COLO668 (cell line): ENCODE measurements around the gene TRAPPC3.

Source experiments
- DNase-seq: peaks from one replicate; lab custom pipeline; 2025; ENCODE audit not compliant: unreplicated experiment; lab: John Stamatoyannopoulos, UW

The TRAPPC3 gene

GRCh38 chr1:36100376-36100775 lies 48.9 kb downstream of the TRAPPC3 start:
- no peak for DNase-seq

- peak; percentile 88 for DNase-seq
These were observed 49.5 kb downstream of the TRAPPC3 start for GRCh38 chr1:36099681-36100341.

- no peak for DNase-seq
These were observed 50.5 kb downstream of the TRAPPC3 start for GRCh38 chr1:36098650-36099365.

- DNase-seq, result peak; percentile 28
These were observed 51.3 kb downstream of the TRAPPC3 start for GRCh38 chr1:36097693-36098585.

- peak; percentile 27 for DNase-seq
These were observed 52.5 kb downstream of the TRAPPC3 start for GRCh38 chr1:36096500-36097432.

GRCh38 chr1:36095760-36096405 lies 53.4 kb downstream of the TRAPPC3 start:
- DNase-seq, result no peak

- DNase-seq, result no peak
These were observed 54.6 kb downstream of the TRAPPC3 start for GRCh38 chr1:36094621-36095061.

- DNase-seq, result no peak
These were observed 55.4 kb downstream of the TRAPPC3 start for GRCh38 chr1:36093929-36094328.

- DNase-seq, result no peak
These were observed 56.1 kb downstream of the TRAPPC3 start for GRCh38 chr1:36093226-36093625.

- DNase-seq, result no peak
These were observed 56.5 kb downstream of the TRAPPC3 start for GRCh38 chr1:36092798-36093185.

GRCh38 chr1:36092166-36092797 lies 57.0 kb downstream of the TRAPPC3 start:
- DNase-seq, result no peak

- no peak for DNase-seq
These were observed 57.6 kb downstream of the TRAPPC3 start for GRCh38 chr1:36091698-36092097.

GRCh38 chr1:36091141-36091540 lies 58.1 kb downstream of the TRAPPC3 start:
- no peak for DNase-seq

- DNase-seq, result no peak
These were observed 59.7 kb downstream of the TRAPPC3 start for GRCh38 chr1:36089393-36090121.

- peak; percentile 97 for DNase-seq
These were observed 60.5 kb downstream of the TRAPPC3 start, which contains the start of gene ADPRS for GRCh38 chr1:36088577-36089392. Gene ADPRS (plus strand): TSS chr1:36088892. CDS start chr1:36088905, 13 bp downstream.

- DNase-seq, result no peak
These were observed 61.1 kb downstream of the TRAPPC3 start for GRCh38 chr1:36088265-36088576.

GRCh38 chr1:36087233-36088123 lies 61.8 kb downstream of the TRAPPC3 start:
- DNase-seq, result peak; percentile 27
